Measurements from ENCODE around the gene FBXL3. TPM values are rescaled to one million over a fixed set of nuclear protein-coding genes. Genes with fewer than 3 reads are reported as not detected.

FBXL3 gene
- polyA plus RNA-seq, 2 of the 4 experiments (the other 2 are of a cell fraction): 17.8 to 24.0 TPM

GRCh38 chr13:77048681-77049080, 21.7 kb upstream of the FBXL3 start:
- Histone ChIP-seq H3K4me3 (no peak overlapping the region), H3K9me3 (no peaks in the 10 kb centered on the region), H3K4me1 (no peaks in the 10 kb centered on the region), H3K27ac (no peak overlapping the region), H3K4me2 (no peak overlapping the region)
- ATAC-seq: no peak
- TF ChIP-seq NPAS2 (CRISPR knock-in tag; IDR thresholded peaks at IDR 0.05; ENCODE audit: borderline replicate concordance): no peak
- TF ChIP-seq BHLHE40 (IDR thresholded peaks at IDR 0.05; ENCODE audit: low read depth, low read length): no peak
- no peak for FAIRE-seq
- ChIA-PET POLR2A (no interaction called here), CTCF (no interaction called here)
- WGBS (ENCODE audit: missing lambda C conversion rate): 81% methylated on average over 4 of the region's 4 CpGs
- no peak for DNase-seq (ENCODE audit: low read depth in 1 of 2, low spot score in 1 of 2)

GRCh38 chr13:77047649-77048343, 20.8 kb upstream of the FBXL3 start:
- H3K4me2 ChIP-seq: no peak overlapping the region
- H3K9me3 ChIP-seq: no peaks in the 10 kb centered on the region
- H3K27ac ChIP-seq: no peak overlapping the region
- DNase-seq (ENCODE audit: low read depth in 1 of 2, low spot score in 1 of 2) (no peak), ATAC-seq (no peak; a peak in 1 of 6 replicates), FAIRE-seq (no peak)
- no peak overlapping the region for H3K4me3 ChIP-seq
- TF ChIP-seq SREBF2 (IDR thresholded peaks at IDR 0.05) (no peak), BCL3 (IDR thresholded peaks at IDR 0.05) (no peak), KDM5A (IDR thresholded peaks at IDR 0.05) (no peak), NR3C1 (IDR thresholded peaks at IDR 0.05) (no peak), SMC3 (IDR thresholded peaks at IDR 0.05) (no peak), FOSL2 (IDR thresholded peaks at IDR 0.05) (no peak), FOSL2 (CRISPR knock-in tag; IDR thresholded peaks at IDR 0.05) (no peak), RARB (CRISPR knock-in tag; IDR thresholded peaks at IDR 0.05) (no peak), E2F6 (IDR thresholded peaks at IDR 0.05; ENCODE audit: borderline replicate concordance, low read depth) (no peak), NFE2L2 (conservative IDR thresholded peaks at IDR 0.05; ENCODE audit: low read length) (no peak), PBX3 (IDR thresholded peaks at IDR 0.05) (no peak)
- CTCF ChIA-PET: no interaction called here
- WGBS (ENCODE audit: missing lambda C conversion rate): 93% methylated on average over 8 of the region's 8 CpGs
- no peaks in the 10 kb centered on the region for H3K4me1 ChIP-seq
- POLR2A ChIA-PET: no interaction called here

GRCh38 chr13:77042566-77043177, 15.7 kb upstream of the FBXL3 start:
- DNase-seq (ENCODE audit: low read depth in 1 of 2, low spot score in 1 of 2): no peak

More at GRCh38 chr13:77042566-77043177, 15.7 kb upstream of the FBXL3 start:
- H3K4me2 ChIP-seq: no peak overlapping the region
- ATAC-seq (no peak), FAIRE-seq (no peak)
- POLR2A ChIA-PET: no interaction called here
- TF ChIP-seq CBX2 (IDR thresholded peaks at IDR 0.05; ENCODE audit: borderline replicate concordance, low read depth) (no peak), E2F6 (IDR thresholded peaks at IDR 0.05; ENCODE audit: borderline replicate concordance, low read depth) (no peak), BCL3 (IDR thresholded peaks at IDR 0.05) (no peak), MYC (IDR thresholded peaks at IDR 0.05; ENCODE audit: borderline replicate concordance, low read length) (no peak), JUN (IDR thresholded peaks at IDR 0.05) (no peak), NFE2L2 (conservative IDR thresholded peaks at IDR 0.05; ENCODE audit: low read length) (no peak), GATA3 (IDR thresholded peaks at IDR 0.05; ENCODE audit: borderline replicate concordance) (no peak), RCOR1 (IDR thresholded peaks at IDR 0.05; ENCODE audit: low read depth, low read length) (no peak), MAFK (IDR thresholded peaks at IDR 0.05; ENCODE audit: partially characterized antibody) (no peak), ZC3H11A (IDR thresholded peaks at IDR 0.05) (no peak), ESRRA (IDR thresholded peaks at IDR 0.05; ENCODE audit: borderline replicate concordance, low read length) (no peak), FOSB (CRISPR knock-in tag; IDR thresholded peaks at IDR 0.05) (no peak)
- no peaks in the 10 kb centered on the region for H3K9me3 ChIP-seq
- CTCF ChIA-PET: interaction anchor here (1.0 to 1.4 kb wide), 2 partner anchors 12 to 15 kb away, joined by 3 to 6 read pairs; no protein-coding TSS in a partner anchor
- no peak overlapping the region for H3K27ac ChIP-seq
- H3K4me3 ChIP-seq: no peak overlapping the region
- no peaks in the 10 kb centered on the region for H3K4me1 ChIP-seq
- WGBS (ENCODE audit: missing lambda C conversion rate): 95% methylated on average over 5 of the region's 5 CpGs
